ENCODE measurements around the gene PERM1. TPM values are rescaled to one million over a fixed set of nuclear protein-coding genes. Genes with fewer than 3 reads are reported as not detected.

PERM1 gene
- total RNA-seq, 4 donors from 2014 or later, result 0.94 TPM; not detected in 3

- no peak for TF ChIP-seq CTCF (IDR thresholded peaks at IDR 0.05; ENCODE audit: low read depth)
Observed at GRCh38 chr1:996851-997712, 15.2 kb upstream of the PERM1 start.

GRCh38 chr1:995665-996633 lies 14.1 kb upstream of the PERM1 start:
- TF ChIP-seq CTCF (IDR thresholded peaks at IDR 0.05; ENCODE audit: low read depth), result no peak

- no peak for TF ChIP-seq CTCF (IDR thresholded peaks at IDR 0.05; ENCODE audit: low read depth)
Observed at GRCh38 chr1:993379-993995, 11.6 kb upstream of the PERM1 start.

- no peak for TF ChIP-seq CTCF (IDR thresholded peaks at IDR 0.05; ENCODE audit: low read depth)
Observed at GRCh38 chr1:992362-992761, 10.5 kb upstream of the PERM1 start.

GRCh38 chr1:991895-992294 lies 10.0 kb upstream of the PERM1 start:
- TF ChIP-seq CTCF (IDR thresholded peaks at IDR 0.05; ENCODE audit: low read depth), result no peak

- TF ChIP-seq CTCF (IDR thresholded peaks at IDR 0.05; ENCODE audit: low read depth), result no peak
Observed at GRCh38 chr1:985126-985525, 3.2 kb upstream of the PERM1 start.

- TF ChIP-seq CTCF (IDR thresholded peaks at IDR 0.05; ENCODE audit: low read depth), result no peak
Observed at GRCh38 chr1:984476-984814, 2.6 kb upstream of the PERM1 start.
